ENCODE results near the gene ERP44. TPM values are rescaled to one million over a fixed set of nuclear protein-coding genes. Genes with fewer than 3 reads are reported as not detected.
"Not testable (repeated sequence)": the region's sequence is repeated elsewhere in the genome, so short reads cannot be mapped to it uniquely, and the experiment has no call there.

The ERP44 gene
- 24.5 TPM for total RNA-seq

DNA sequence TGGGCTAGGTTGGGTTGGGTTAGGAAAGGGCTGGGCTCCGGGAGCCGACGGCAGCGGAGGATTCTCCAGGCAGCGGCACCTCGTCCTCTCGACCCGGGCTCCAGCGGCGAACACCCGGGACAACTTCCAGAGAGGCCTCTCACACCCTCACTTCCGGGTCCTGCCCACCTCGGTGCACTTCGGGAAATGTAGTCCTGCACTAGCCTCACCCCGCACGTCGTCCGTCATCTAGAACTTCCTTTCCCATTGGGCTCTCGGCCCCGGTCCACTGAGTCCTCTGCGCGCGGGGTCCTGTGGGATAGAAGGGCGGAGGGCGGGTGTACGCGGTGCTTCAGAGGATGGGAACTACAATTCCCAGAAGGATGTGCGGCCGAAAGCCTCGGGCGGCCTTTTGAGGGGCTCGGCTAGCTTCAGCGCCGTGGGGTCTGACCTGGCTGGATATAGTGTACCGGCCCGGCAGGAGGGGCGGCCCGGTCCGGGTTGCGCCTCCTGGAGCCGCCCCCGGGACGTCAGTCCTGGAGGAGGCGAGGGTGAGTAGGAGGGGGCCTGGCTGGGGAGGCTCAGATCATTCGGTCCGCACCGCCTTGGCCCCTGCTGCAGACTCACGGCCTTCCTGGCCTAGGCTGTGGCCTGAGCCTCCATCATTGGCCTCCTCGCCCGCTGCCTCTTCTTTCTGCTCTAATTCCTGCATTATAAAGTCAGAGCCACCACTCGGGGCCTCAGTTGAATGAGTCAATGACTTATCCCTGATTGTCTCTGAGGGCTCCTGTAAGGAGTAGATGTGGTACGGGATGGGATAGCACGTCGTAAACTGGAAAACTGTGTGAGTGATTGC lies at the start of gene ERP44, which contains the start of gene INVS:
Gene ERP44 (minus strand): TSS at position 114 of the 835 bp plus-strand sequence. CDS start 160 bp downstream, outside the sequence.
Gene INVS (plus strand): TSS at position 357 of the 835 bp plus-strand sequence. CDS start 5,279 bp downstream, outside the sequence.
- peak; percentile 86 to 92 for DNase-seq (ENCODE audit: low spot score in 2 of 2)
- no peak for FAIRE-seq

GRCh38 chr9:100145976-100146375 lies 47.2 kb upstream of the ERP44 start:
- FAIRE-seq; DNase-seq (ENCODE audit: low spot score in 2 of 2): not testable (repeated sequence)

DNA sequence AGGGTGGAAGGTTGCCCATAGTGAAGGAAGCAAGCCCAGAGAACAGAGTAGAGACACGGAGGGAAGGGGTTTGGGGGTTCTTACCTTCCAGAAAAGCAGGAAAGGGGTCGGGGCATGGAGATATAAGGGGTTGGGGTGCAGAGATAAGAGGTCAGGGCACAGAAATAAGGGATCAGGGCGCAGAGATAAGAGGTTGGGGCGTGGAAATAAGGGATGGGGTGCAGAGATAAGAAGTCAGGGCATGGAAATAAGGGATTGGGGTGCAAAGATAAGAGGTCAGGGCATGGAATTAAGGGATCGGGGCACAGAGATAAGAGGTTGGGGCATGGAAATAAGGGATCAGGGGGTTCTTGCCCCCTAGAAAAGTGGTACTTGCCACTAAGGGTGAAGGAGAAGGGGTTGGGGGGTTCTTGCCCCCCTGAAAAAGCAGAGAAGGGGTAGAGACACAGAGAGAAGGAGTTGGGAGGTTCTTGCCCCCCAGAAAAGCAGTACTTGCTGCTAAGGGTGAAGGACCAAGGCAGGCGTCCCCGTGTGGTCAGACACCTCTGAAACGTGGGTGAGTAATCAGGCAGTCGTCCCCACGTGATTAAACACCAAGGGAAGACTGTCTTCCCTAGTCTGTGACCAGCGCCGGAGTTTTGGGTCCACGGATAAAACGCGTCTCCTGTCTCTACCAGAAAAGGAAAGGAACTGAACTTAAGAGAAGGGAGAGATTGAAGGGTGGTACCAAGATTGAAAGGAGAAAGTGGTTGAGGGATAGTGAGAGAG lies 46.6 kb upstream of the ERP44 start:
- not testable (repeated sequence) for DNase-seq (ENCODE audit: low spot score in 2 of 2); FAIRE-seq

DNA sequence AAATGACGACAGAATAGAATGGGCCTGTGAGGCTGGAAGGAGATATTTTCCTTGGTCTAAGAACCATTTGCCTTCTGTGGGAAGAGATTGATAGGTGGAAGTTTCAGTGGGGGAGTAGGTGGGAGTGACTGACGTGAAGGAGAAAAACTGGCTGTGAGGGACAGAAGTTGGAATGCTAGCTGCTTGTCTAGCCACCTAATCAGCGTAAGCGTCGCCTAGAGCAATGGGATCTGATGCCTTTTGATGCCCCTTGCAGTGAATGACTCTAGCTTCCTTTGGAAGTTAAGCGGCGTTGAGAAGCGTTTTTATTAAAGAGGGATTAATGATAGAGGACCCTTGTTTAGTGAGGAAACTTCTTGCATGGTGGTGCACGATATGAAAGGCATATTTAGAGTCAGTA lies 43.1 kb upstream of the ERP44 start:
- not testable (repeated sequence) for FAIRE-seq

DNA sequence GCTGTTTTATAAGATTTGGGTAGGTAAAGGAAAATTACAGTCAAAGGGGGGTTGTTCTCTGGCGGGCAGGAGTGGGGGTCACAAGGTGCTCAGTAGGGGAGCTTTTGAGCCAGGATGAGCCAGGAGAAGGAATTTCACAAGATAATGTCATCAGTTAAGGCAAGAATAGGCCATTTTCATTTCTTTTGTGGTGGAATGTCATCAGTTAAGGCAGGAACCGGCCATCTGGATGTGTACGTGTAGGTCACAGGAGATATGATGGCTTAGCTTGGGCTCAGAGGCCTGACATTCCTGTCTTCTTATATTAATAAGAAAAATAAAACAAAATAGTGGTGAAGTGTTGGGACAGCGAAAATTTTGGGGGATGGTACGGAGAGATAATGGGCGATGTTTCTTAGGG lies 41.5 kb upstream of the ERP44 start:
- not testable (repeated sequence) for FAIRE-seq; DNase-seq (ENCODE audit: low spot score in 2 of 2)

More for the DNA sequence above, 43.1 kb upstream of the ERP44 start:
- not testable (repeated sequence) for DNase-seq (ENCODE audit: low spot score in 2 of 2)

DNA sequence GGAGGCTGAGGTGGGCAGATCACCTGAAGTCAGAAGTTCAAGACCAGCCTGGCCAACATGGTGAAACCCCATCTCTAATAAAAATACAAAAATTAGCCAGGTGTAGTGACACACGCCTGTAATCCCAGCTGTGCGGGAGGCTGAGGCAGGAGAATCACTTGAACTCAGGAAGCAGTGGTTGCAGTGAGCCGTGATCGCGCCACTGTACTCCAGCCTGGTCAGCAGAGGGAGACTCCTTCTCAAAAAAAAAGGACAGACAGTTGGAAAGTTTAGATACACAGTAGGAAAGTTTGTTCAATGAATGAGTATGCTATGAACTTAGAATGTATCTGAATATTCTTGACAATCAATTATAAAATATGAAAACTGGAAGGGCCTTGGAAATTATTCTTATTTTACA lies 38.0 kb upstream of the ERP44 start:
- DNase-seq (ENCODE audit: low spot score in 2 of 2); FAIRE-seq: not testable (repeated sequence)

DNA sequence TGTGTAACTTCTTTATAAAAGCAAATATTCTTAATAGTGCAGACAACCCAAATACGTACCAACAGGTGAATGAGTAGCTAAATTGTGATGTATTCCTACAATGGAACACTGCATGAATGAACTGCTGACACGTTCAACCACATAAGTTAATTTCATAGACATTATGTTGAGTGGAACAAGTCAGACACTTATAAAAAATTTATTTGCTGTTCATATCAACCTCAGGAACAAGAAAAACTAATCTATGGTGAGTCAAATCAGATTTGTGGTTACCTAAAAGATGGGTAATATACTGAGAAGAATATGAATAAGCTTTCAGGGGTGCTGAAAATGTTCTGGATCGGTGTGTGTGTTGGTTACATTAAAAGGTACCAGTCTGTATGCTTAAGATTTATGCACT lies 35.9 kb upstream of the ERP44 start:
- FAIRE-seq (no peak), DNase-seq (ENCODE audit: low spot score in 2 of 2) (no peak)

GRCh38 chr9:100131875-100132430 lies 33.2 kb upstream of the ERP44 start:
- FAIRE-seq = no peak
- DNase-seq (ENCODE audit: low spot score in 2 of 2) = no peak

DNA sequence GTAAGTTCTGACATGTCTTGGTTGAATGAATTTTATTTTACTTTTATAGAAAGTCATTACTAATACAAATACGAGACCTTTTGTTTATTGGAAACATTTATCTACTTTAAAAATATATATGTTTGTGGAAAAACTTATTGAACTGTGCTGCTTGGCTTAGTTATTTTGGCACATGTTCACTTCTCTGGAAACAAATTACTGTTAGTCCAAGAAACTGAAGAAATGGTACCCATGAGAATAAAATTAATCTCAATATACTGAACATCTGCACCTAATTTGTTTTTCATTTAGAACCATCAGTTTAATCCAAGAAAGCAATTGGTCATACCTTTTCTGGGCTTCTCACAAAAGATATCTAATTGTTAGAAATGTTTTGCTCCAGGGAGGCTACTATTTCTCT lies 32.4 kb upstream of the ERP44 start:
- DNase-seq (ENCODE audit: low spot score in 2 of 2) (no peak), FAIRE-seq (no peak)

DNA sequence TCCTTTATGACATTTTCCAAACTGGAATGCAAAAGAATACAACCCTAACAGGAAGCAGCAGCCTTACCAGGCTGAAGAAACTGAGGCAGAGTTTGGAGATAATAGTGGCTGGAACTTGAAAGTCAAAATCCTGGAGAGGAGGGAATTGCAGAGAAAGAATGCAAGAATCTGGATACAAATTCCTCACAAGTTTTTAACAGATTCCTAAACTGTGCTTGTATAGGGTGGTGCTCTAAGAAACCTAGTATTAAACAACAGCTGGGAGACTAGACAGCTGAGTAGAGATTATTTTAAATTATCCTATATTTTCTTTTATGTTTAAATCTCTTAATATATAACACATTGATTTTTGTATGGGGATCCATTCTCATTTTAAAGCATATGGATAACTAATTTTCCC lies 31.0 kb upstream of the ERP44 start:
- no peak for FAIRE-seq

GRCh38 chr9:100126423-100126822 lies 27.6 kb upstream of the ERP44 start:
- FAIRE-seq (no peak), DNase-seq (ENCODE audit: low spot score in 2 of 2) (no peak)

More for the DNA sequence above, 31.0 kb upstream of the ERP44 start:
- DNase-seq (ENCODE audit: low spot score in 2 of 2) = no peak

GRCh38 chr9:100125910-100126309 lies 27.1 kb upstream of the ERP44 start:
- no peak for FAIRE-seq
- no peak for DNase-seq (ENCODE audit: low spot score in 2 of 2)

- DNase-seq (ENCODE audit: low spot score in 2 of 2) = no peak
- FAIRE-seq = no peak
Observed at GRCh38 chr9:100125236-100125635, 26.4 kb upstream of the ERP44 start.

- FAIRE-seq = no peak
- DNase-seq (ENCODE audit: low spot score in 2 of 2) = no peak
Observed at GRCh38 chr9:100120286-100120685, 21.5 kb upstream of the ERP44 start.

GRCh38 chr9:100117316-100117715 lies 18.5 kb upstream of the ERP44 start:
- DNase-seq (ENCODE audit: low spot score in 2 of 2) (no peak), FAIRE-seq (no peak)

DNA sequence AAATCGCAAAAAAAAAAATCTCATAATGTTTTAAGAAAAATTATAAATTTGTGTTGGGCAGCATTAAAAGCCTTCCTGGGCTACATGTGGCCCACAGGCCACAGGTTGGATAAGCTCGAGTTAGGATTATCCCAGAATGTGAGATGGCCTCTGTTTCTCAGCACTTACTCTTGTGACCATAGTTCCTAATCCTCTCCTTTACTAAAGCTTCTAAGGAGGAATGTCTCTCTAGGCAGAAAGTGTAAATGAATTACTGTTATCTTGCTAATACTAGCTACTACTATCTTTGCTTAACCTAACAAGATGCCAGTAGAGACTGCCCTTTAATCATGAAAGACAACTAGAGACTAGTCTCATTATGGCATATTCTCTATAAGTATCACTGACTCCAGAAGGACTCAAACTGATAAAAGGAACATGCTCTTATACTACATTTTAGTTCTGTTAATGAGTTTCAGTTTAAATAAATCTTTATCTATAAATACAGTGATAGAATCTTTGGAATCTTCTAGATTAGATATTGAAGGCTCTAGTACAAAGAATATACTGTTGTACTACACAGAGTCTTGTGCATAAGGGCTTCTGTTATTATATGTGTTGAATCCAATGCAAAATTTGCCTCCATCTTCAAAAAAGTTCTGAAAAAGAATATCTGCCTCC lies 14.0 kb upstream of the ERP44 start:
- FAIRE-seq = no peak

GRCh38 chr9:100111235-100111634 lies 12.4 kb upstream of the ERP44 start:
- no peak for FAIRE-seq
- DNase-seq (ENCODE audit: low spot score in 2 of 2) = peak; percentile 22 to 33

More for the DNA sequence above, 14.0 kb upstream of the ERP44 start:
- DNase-seq (ENCODE audit: low spot score in 2 of 2) = no peak

- no peak for DNase-seq (ENCODE audit: low spot score in 2 of 2)
- no peak for FAIRE-seq
Observed at GRCh38 chr9:100108559-100108958, 9.8 kb upstream of the ERP44 start.

DNA sequence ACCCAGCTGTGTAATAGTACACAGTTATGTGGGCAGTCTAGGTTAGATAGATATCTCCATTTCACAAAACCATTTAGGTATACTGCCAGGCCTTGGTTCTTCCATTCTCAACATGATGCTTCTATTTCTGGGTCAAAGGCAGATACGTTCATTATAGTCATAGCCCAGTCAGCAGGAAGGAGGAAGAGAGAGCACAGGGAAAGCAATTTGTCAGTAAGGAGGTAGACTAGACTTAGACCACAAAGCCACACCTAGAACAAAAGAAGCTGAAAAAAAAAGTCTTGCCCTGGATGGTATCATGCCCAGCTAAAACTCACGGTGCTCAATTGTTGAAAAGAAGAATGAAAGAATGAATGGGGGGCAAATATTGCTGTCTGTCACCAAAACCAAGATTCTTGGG lies 7.8 kb upstream of the ERP44 start:
- no peak for FAIRE-seq
- DNase-seq (ENCODE audit: low spot score in 2 of 2) = no peak

DNA sequence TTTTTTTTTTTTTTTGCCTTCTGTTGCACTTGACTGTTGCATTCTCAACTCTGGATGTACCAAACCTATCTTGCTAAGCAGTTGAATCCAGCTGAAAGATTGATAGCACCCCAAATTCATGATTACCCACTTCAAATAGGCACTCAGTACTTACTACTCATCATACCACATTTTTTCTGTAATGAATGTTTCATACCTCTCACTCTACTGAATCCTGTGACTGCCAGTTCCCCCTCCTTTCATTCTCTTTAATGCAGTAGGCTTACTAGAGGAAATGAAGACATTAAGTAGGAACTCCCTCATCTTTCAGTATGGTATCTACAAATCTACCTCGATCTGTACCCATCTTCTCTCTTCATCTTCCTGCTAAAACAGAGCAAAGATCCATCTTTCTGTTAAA lies 7.1 kb upstream of the ERP44 start:
- FAIRE-seq (no peak), DNase-seq (ENCODE audit: low spot score in 2 of 2) (no peak)

Measured in frontal cortex (tissue), 4 donors.